HG03060 (cell line): Measurements from ENCODE around the gene PTPRD.
A peak's percentile ranks its signal among the peaks of the same experiment; 100 is the strongest.

Experiments
- ATAC-seq: cut with Tn5 transposase; IDR thresholded peaks from one replicate; pipeline ENCODE4 v1.9.1; 2021; ENCODE audit warnings: low read depth, moderate number of reproducible peaks; ENCODE audit not compliant: unreplicated experiment

The PTPRD gene

DNA sequence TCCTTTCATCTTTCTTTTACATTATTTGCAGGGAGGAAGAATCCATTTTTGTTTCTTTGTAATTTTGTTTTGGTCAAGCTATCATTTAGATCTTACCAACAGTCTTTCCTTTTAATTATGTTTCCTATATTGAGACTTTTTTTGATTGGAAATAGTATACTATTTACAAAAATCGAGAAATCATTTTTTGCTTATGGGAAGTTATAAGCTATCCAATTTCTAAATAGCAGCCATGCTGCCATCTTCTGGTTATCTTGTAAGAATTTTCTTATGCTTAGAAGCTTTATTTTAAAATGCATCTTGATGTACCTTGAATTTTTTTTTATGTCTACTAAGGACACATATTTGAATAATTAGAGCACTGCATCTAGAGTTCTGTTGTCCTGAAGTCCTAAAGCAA is 821.2 kb downstream of the PTPRD start:
- no peak for ATAC-seq

GRCh38 chr9:9790216-9790872 is 822.5 kb downstream of the PTPRD start:
- ATAC-seq: peak; percentile 63

DNA sequence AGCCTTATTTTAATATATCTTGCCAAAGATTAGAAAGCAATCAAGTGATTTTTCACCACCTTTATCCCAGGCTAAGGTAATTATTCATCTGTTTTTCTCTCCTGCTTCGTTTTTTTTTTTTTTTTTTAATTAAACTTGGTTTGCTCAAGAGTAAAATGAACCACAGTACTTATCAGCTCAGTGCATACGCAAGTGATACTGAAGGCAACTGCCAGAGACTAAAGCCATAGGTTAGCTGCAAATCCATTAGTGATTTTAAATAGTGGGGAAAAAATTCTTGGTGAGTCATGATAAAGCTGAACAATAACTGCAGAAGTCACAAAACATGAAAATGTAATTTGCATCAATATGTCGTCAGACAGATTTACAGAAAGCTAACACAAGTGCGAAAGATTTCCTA is 829.1 kb downstream of the PTPRD start:
- no peak for ATAC-seq

DNA sequence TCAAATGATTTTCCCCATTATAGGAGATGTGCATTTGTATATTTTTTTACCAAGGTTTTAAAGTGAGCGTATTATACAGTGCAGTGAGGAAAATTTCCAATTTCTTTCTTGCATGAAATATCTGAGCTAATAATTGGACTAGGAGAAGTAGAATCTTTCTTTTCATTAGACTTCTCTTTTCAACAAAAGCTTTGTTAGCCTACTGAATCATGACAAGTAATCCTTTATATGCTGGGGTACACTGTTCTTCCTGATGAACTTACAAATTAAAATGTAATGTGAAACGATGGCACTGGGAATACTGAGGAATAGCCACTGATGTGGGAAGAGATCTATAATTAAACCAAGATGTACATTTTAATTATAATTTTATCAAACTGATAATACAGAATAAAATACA is 829.6 kb downstream of the PTPRD start:
- ATAC-seq: no peak

DNA sequence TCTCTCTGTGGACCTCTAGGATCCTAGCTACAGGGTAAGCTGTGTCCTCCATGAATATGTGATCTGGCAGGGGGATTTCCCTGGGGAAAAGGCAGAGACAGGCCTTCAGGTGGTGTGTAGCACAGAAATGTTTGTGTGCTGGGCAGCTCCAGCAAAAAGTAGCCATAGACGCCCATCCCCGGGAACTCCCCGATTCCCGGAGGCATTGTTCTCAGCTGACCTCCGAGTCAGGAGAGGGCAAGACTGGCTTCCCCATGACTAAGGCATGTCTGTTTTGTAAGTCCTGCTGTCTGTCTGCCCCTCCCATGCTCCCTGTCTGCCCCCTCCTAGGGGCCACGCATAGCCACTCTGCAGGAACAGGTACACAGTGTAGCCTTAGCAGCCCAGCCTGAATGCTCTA is 834.5 kb downstream of the PTPRD start:
- ATAC-seq: no peak

GRCh38 chr9:9774471-9774870 is 838.3 kb downstream of the PTPRD start:
- no peak for ATAC-seq

DNA sequence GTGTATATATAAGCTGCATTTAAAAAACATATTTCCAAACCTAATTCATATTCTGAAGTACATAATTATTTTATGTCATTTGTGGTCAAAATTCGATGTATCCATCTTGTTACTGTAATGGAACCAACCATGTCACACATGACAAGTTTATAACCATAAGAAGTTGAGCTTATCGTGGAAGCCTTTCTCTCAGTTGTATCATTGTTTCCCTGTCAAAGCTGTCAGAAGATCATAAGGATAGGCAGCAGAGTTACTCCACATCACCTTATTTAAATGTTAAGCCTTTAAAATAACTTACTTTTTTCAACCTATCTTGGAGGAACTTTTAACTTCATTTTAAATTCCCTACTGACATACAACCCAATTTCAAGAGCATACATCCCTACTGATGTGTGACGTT is 841.5 kb downstream of the PTPRD start:
- ATAC-seq: no peak

DNA sequence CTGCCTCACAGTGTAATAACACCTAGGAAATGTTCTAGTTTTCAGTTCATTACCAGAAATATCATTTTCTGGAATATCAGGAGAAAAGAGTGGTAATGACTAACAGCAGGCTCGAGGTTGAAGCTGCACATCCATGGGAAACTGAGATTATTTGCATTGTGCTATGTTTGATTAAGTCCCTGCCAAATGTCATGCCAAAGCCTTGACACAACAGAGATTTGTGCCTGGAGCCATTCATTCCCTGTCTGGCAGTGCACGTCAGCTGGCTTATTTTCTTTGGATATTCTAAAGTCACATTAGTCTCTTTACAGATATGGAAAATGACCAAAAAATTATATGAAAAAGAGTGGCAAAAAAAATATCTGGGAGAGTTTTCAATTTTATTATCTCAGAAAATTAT is 848.0 kb downstream of the PTPRD start:
- ATAC-seq: no peak

DNA sequence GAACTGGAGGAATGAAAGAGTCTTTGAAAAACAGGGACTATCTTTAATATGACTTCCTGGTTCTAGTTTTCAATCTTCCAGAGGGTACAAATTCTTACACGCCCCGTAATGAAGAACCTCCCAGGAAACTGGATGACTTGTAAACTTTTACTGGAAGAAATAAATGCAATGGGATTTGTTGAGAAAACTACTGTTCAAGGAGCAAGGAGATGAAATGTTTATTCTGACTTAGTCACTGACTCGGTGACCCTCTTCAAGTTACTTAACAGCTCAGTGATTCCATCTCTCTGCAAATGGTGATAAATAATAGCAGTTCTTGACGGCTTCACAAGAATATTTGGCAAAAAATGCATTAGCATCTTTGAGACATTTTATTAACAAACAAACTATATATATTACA is 858.6 kb downstream of the PTPRD start:
- no peak for ATAC-seq

DNA sequence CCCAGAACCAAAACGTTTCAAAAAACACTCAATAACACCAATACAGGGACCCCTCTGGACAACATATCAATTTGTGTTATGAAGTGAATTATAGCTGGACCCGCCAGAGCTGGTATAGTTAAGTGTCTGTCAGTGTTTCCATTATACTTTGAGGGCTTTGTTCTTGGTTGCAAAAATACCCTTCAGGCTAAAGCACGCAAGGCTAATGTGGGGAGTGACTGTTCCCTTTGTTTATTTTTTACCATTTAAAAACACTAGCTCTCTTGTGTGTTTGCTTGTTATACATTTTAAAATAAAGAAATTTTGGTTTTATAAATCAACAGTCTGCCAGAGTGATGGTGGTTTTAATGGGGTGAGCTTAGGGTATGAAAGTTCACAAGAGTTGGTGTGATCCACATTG is 859.5 kb downstream of the PTPRD start:
- ATAC-seq: no peak

DNA sequence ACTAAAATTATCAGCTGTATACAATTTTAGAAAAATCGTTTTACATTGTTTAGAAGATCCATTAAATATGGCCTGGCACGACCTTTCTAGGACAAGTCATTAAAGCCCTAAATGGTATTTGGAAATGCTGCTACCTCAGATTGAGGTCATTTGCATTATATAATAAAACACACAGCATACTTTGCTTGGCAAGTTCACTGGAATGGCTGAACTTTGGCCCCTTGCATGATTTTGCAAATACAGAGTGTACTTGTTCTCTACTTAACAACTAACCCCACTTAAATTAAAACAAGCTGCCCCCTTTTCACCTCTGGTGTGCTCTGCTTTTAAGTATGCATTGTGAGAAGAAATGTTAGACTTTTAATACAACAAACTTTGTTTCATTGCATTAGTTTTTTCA is 860.1 kb downstream of the PTPRD start:
- ATAC-seq: no peak

- ATAC-seq: no peak
Observed at GRCh38 chr9:9751996-9752395, 860.8 kb downstream of the PTPRD start.

- no peak for ATAC-seq
Observed at GRCh38 chr9:9750719-9751118, 862.1 kb downstream of the PTPRD start.

DNA sequence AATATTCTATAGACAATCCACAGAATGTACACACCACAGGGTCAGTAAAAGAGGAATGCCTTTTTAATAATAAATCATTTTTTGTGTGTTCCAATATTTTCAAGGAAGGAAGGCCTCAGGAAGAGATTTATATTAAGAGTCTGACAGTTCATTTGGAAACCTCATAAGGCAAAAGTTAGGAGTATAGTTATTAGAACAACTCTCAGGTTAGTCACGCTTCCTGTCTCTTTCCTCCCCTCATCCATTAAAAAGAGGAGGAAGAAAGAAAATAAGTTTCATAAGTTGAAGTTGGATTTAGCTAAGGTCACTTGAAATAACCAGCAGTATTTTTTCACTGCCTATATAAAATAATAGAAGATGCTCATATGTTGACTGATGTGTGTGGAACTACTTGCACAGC is 863.2 kb downstream of the PTPRD start:
- no peak for ATAC-seq

DNA sequence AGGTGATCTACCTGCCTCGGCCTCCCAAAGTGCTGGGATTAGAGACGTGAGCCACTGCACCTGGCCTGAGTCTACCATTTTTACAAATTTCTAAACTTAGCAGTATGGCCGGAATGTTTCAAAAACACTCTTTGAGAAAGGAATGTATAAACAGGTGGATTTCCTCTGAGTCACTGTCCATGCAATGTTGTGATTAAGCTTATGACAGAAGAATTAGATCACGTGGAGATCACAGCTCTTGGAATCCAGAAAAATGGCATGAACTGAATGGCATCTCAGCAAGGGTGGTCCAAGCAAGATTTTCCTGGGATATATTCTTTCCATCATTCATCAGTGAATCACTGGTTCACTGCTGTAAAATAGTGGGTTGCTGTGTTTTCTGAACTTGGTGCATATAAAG is 865.0 kb downstream of the PTPRD start:
- ATAC-seq: no peak

DNA sequence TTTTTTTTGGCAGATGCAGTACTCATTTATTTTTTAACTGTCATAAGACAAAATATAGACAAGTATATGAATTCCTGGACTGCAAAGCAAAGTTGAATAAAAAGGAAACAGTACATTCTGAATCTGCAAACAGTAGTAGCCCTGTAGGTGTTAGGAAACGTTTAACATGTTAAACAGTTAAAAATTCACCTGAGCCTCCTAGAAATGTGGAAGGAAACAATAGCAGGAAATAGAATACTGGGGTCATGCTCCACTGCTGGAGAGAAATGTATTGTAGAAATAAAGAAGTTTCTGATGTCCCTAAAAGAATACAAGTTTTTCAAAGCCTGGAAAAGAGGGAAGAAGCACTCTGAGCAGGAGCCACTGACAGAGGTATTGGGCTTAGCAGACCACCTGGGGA is 866.0 kb downstream of the PTPRD start:
- no peak for ATAC-seq

- no peak for ATAC-seq
Observed at GRCh38 chr9:9743822-9744221, 869.0 kb downstream of the PTPRD start.

- no peak for ATAC-seq
Observed at GRCh38 chr9:9730174-9730573, 882.6 kb downstream of the PTPRD start.

- no peak for ATAC-seq
Observed at GRCh38 chr9:9729082-9729481, 883.7 kb downstream of the PTPRD start.

DNA sequence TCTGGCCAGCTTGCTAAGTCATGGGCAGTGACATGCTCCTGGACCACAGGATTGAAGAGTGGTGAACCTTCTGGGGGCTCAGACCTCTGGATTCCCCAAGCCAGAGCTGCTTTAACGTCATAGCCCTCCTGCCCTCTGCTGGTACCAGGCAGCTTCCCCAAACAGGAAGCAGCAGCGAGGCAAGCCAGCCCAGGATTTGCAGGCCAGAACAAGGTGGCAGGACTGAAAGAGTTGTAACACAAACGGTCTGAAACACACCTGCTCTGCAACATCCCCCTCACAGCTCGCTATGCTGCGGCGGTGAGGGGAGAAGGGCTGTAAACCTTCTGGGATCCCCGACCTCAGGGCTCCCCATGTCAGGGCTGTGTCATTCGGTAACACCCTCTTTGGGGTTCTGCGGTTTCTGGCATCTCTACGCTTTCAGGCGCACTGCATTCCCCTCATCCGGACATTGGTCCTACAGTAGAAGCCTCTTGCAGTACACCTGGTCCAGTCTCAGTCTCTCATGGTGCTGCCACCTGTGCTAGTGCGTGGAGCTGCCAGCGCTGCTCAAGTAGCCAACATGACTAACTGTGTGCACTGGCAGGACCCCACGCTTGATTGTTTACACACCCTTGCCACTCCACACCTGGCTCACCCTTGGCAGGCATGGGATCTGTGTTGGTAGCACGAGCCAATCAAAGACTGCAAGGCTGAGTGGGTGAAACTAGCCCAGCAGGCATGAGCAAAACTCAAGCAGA is 893.3 kb downstream of the PTPRD start:
- no peak for ATAC-seq

GRCh38 chr9:9718691-9719090 is 894.1 kb downstream of the PTPRD start:
- no peak for ATAC-seq

GRCh38 chr9:9679433-9679832 is 933.4 kb downstream of the PTPRD start:
- ATAC-seq: no peak
